RWPE2 (cell line): Measurements from ENCODE around the gene LCMT1.
A peak's percentile ranks its signal among the peaks of the same experiment; 100 is the strongest.
"Not testable (repeated sequence)": the region's sequence is repeated elsewhere in the genome, so short reads cannot be mapped to it uniquely, and the experiment has no call there.

Experiments
- ATAC-seq: fragments of 200-7000 bp; cut with Tn5 transposase; 3 replicates; pipeline ENCODE4 v1.9.1; 2021; ENCODE audit warnings: low read depth
- DNase-seq: peaks from one replicate; pipeline ENCODE4 v3.0.0-alpha.2; 2020; ENCODE audit warnings: low spot score
- H3K27ac ChIP-seq: fragments of 450-650 bp; 2 replicates; pipeline ENCODE4 v1.5.1; 2017; ENCODE audit warnings: mild to moderate bottlenecking; ENCODE audit not compliant: poor library complexity, severe bottlenecking
- H3K27me3 ChIP-seq: fragments of 250-450 bp; sonication (Bioruptor Pico); 2 replicates; pipeline ENCODE4 v1.5.1; 2021; ENCODE audit warnings: mild to moderate bottlenecking, moderate library complexity; ENCODE audit not compliant: insufficient read depth, poor library complexity, severe bottlenecking
- H3K36me3 ChIP-seq: fragments of 250-450 bp; sonication (Bioruptor Pico); 2 replicates; pipeline ENCODE4 v1.5.1; 2020; ENCODE audit warnings: low read depth, mild to moderate bottlenecking, moderate library complexity
- H3K4me1 ChIP-seq: fragments of 250-450 bp; sonication (Bioruptor Pico); 2 replicates; pipeline ENCODE4 v1.5.1; 2021; ENCODE audit warnings: mild to moderate bottlenecking, moderate library complexity; ENCODE audit not compliant: insufficient read depth, poor library complexity, severe bottlenecking
- H3K4me3 ChIP-seq: fragments of 250-450 bp; sonication (Bioruptor Pico); 2 replicates; pipeline ENCODE4 v1.5.1; 2021; ENCODE audit warnings: mild to moderate bottlenecking, moderate library complexity; ENCODE audit not compliant: severe bottlenecking
- H3K9me3 ChIP-seq: fragments of 250-450 bp; sonication (Bioruptor Pico); 2 replicates; pipeline ENCODE4 v1.5.1; 2021; ENCODE audit warnings: mild to moderate bottlenecking, moderate library complexity; ENCODE audit not compliant: severe bottlenecking
- TF ChIP-seq, protein P1 (sequence below): fragments of 450-650 bp; IDR thresholded peaks from one replicate; pipeline ENCODE4 v1.5.1; 2017; ENCODE audit warnings: mild to moderate bottlenecking, moderate library complexity; ENCODE audit not compliant: poor library complexity, severe bottlenecking

The LCMT1 gene

DNA sequence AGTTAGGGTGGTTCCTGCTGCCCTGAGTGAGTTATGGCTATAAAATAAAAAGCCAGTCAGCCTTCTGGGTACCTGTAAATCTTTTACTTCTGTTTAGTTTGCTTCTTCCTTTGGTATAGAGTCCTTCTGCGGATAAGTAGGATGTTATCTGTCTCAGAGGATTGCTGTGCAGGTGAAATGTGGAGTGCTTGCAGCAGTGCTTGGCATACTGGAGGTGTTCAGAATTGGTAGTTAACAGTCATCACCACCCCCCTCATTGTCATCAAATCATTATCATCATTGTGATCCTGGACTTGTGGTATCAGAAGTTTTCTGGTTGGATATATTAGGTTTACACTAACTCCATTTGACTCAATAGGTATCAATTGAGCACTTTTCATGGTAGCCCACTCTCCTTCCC, 2.6 kb downstream of the LCMT1 start:
- TF ChIP-seq, protein P1, sequence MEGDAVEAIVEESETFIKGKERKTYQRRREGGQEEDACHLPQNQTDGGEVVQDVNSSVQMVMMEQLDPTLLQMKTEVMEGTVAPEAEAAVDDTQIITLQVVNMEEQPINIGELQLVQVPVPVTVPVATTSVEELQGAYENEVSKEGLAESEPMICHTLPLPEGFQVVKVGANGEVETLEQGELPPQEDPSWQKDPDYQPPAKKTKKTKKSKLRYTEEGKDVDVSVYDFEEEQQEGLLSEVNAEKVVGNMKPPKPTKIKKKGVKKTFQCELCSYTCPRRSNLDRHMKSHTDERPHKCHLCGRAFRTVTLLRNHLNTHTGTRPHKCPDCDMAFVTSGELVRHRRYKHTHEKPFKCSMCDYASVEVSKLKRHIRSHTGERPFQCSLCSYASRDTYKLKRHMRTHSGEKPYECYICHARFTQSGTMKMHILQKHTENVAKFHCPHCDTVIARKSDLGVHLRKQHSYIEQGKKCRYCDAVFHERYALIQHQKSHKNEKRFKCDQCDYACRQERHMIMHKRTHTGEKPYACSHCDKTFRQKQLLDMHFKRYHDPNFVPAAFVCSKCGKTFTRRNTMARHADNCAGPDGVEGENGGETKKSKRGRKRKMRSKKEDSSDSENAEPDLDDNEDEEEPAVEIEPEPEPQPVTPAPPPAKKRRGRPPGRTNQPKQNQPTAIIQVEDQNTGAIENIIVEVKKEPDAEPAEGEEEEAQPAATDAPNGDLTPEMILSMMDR: no peak
- ATAC-seq (no peak), DNase-seq (no peak)
- H3K4me3 ChIP-seq: no peak overlapping the region
- no peak overlapping the region for H3K27ac ChIP-seq
- H3K27me3 ChIP-seq: no peaks in the 10 kb centered on the region
- no peaks in the 10 kb centered on the region for H3K9me3 ChIP-seq
- peaks cover 15% of the 10 kb centered on the region for H3K4me1 ChIP-seq
- 0 out of 2 replicates have a peak, but pooled peaks cover 3% of the 10 kb centered on the region for H3K36me3 ChIP-seq

GRCh38 chr16:25118851-25119578, 7.5 kb downstream of the LCMT1 start:
- H3K4me3 ChIP-seq: no peak overlapping the region
- H3K9me3 ChIP-seq: no peaks in the 10 kb centered on the region
- TF ChIP-seq, protein P1: no peak
- H3K36me3 ChIP-seq: 0 out of 2 replicates have a peak, but pooled peaks cover 3% of the 10 kb centered on the region
- DNase-seq (no peak), ATAC-seq (no peak)
- no peaks in the 10 kb centered on the region for H3K27me3 ChIP-seq
- no peak overlapping the region for H3K27ac ChIP-seq
- H3K4me1 ChIP-seq: no peaks in the 10 kb centered on the region

GRCh38 chr16:25121824-25122600, 10.5 kb downstream of the LCMT1 start:
- Histone ChIP-seq H3K27me3 (no peaks in the 10 kb centered on the region), H3K36me3 (peaks cover 3% of the 10 kb centered on the region; the same call in 1 of the 2 replicates), H3K9me3 (no peaks in the 10 kb centered on the region), H3K4me3 (no peak overlapping the region), H3K27ac (no peak overlapping the region), H3K4me1 (peaks cover 5% of the 10 kb centered on the region)
- no peak for ATAC-seq
- TF ChIP-seq, protein P1: no peak
- no peak for DNase-seq

DNA sequence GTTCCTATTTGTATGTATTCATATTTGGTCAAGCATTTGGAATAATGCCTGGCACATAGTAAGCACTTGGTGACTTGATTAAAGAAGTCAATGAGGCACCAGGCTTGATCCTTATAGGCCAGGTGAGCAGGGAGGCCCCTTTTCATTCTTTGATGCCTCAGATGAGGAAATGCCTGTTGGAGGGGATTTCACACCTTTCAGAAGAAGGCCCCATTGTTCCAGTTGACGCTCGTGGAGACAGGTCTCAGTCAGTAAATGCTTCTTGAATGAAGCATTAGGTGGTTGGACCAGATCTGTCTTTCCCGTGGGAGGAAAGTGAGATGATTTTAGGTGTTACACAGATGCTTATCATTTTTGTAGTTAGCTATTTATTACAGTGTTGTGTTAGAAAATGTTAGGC, 13.0 kb downstream of the LCMT1 start:
- Histone ChIP-seq H3K4me3 (no peak overlapping the region), H3K36me3 (peaks cover 10% of the 10 kb centered on the region), H3K9me3 (no peaks in the 10 kb centered on the region), H3K4me1 (peaks cover 8% of the 10 kb centered on the region), H3K27me3 (no peaks in the 10 kb centered on the region), H3K27ac (no peak overlapping the region)
- TF ChIP-seq, protein P1: no peak
- DNase-seq (no peak), ATAC-seq (no peak)

DNA sequence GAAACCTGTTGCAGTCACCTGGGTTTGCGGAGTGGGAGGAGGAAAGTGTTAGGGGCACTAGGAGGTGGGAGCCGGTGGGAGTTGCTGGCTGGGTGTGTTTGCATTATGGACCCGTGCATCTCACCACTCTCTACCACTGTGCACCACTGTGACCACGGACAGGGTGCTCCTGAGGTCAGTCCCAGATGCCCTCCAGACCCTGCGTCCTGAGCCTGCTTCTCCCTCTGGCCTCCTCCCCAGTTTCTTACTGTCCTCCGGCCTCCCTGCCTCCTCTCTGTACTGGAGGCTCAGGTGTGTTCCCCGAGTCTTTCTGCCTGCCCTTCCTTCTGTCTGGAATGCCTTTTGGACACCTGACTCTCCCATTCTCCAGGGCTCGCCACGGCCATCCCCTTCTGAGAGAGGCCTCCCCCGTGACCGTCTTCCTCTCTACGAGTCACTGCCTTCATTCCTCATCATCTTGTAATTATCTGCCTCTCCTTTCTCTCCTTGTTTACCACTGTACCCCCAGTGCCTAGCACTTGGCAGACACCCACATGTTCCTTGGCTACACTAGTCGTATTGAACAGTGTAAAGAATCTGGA, 14.6 kb downstream of the LCMT1 start:
- peak; percentile 41 for ATAC-seq
- not testable (repeated sequence) for H3K4me3 ChIP-seq, DNase-seq, H3K9me3 ChIP-seq, H3K27me3 ChIP-seq, H3K4me1 ChIP-seq
- peaks cover 14% of the 10 kb centered on the region for H3K36me3 ChIP-seq
- peak overlapping the region; percentile 31 for H3K27ac ChIP-seq
